GM23248 (cell line): ENCODE measurements around the gene USP22.

ENCODE experiments used
- EZH2 ChIP-seq: fragments of 200-600 bp; sonication (generic); IDR thresholded peaks from 2 replicates; pipeline ENCODE4 v1.6.1; 2018; ENCODE audit warnings: antibody characterized with exemption, mild to moderate bottlenecking; ENCODE audit not compliant: insufficient read depth, poor library complexity, severe bottlenecking
- EZH2phosphoT487 ChIP-seq: fragments of 200-600 bp; sonication (generic); IDR thresholded peaks from 2 replicates; pipeline ENCODE4 v1.6.1; 2018; ENCODE audit warnings: antibody characterized with exemption, moderate library complexity, mild to moderate bottlenecking, low read depth; ENCODE audit not compliant: insufficient read depth

DNA sequence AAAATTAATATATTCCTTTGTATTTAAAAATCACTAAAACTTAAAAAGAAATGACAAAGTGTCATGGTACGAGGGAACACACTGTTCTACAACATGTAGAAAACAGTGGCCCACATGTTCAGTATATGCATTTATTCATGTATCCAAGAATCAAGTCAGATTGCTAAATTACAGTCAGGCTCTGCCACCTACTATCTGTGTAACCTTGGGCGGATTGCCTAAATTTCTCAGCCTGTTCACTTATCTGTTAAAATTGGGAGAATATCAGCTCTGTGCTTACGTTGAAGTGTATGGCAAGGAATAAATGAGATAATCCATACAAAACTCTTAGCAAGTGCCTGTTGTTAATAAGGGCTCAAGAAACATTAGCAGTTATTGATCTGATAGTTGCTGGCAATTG is 3.4 kb upstream of the USP22 start:
- TF ChIP-seq EZH2 (no peak), EZH2phosphoT487 (no peak)
